Kidney (tissue), 14 donors: ENCODE results near the gene NOTUM. TPM values are rescaled to one million over a fixed set of nuclear protein-coding genes. Genes with fewer than 3 reads are reported as not detected.
A peak's percentile ranks its signal among the peaks of the same experiment; 100 is the strongest.

Experiments
- DNase-seq, 5 donors: peaks; one replicate each; pipeline ENCODE4 v3.0.0-alpha.2; 2013 to 2020
- FAIRE-seq: peaks from 2 replicates; lab custom pipeline; 2012; peaks lifted over from hg19 to GRCh38; lab: Jason Lieb, UNC
- H3K27ac ChIP-seq, 2 donors: one replicate each; pipeline ENCODE4 v1.7.0; 2013; ENCODE audit warnings: low read depth in 2 of 2, low read length in 2 of 2, inconsistent platforms in 1 of 2
- H3K27me3 ChIP-seq: one replicate; pipeline ENCODE4 v1.7.1; 2013; ENCODE audit warnings: low read length, inconsistent platforms; ENCODE audit not compliant: control insufficient read depth, insufficient read depth
- H3K36me3 ChIP-seq, 3 donors: one replicate each; pipeline versions ENCODE4 v1.7.0 to v1.7.1; 2013; ENCODE audit warnings: low read length in 3 of 3, control low read depth in 1 of 3, inconsistent platforms in 1 of 3; ENCODE audit not compliant: insufficient read depth in 3 of 3, control insufficient read depth in 2 of 3
- H3K4me1 ChIP-seq, 3 donors: one replicate each; pipeline versions ENCODE4 v1.7.0 to v1.7.1; 2013; ENCODE audit warnings: low read length in 3 of 3, inconsistent platforms in 1 of 3, low read depth in 1 of 3; ENCODE audit not compliant: control insufficient read depth in 2 of 3, insufficient read depth in 2 of 3
- H3K4me3 ChIP-seq, 3 donors: one replicate each; pipeline versions ENCODE4 v1.7.0 to v1.8.1; 2013; ENCODE audit warnings: low read length in 3 of 3, control low read depth in 1 of 3, inconsistent platforms in 1 of 3
- H3K9ac ChIP-seq, 3 donors: one replicate each; pipeline versions ENCODE4 v1.7.0 to v1.7.1; 2013; ENCODE audit warnings: low read length in 3 of 3, control low read depth in 1 of 3, inconsistent platforms in 1 of 3
- H3K9me3 ChIP-seq, 3 donors: one replicate each; pipeline versions ENCODE4 v1.7.0 to v1.7.1; 2013; ENCODE audit warnings: low read length in 3 of 3, control low read depth in 1 of 3, inconsistent platforms in 1 of 3; ENCODE audit not compliant: control insufficient read depth in 2 of 3, insufficient read depth in 1 of 3
- CTCF ChIP-seq: IDR thresholded peaks from 3 replicates; pipeline ENCODE4 v1.5.1; 2012; ENCODE audit warnings: mild to moderate bottlenecking, moderate library complexity, borderline replicate concordance; ENCODE audit not compliant: insufficient read depth; ENCODE audit errors: extremely low read depth
- intact Hi-C: fragments of 100-400 bp; cut with DNase I; formaldehyde crosslinking; loops from one replicate; pipeline ENCODE4 v1.11.1; 2022
- polyA plus RNA-seq: library from polyadenylated mRNA; stranded (reverse); fragments of 350-450 nt; fragmentation: Illumina TruSeq; extraction: RNeasy Lipid Tissue Mini Kit (QIAGEN cat#74804); gene quantifications from one replicate; pipeline ENCODE4 v1.2.3, GENCODE V29; 2014; ENCODE audit warnings: low read depth, low replicate concordance; ENCODE audit not compliant: insufficient read depth
- total RNA-seq: library from RNA; stranded (reverse); fragmentation: NEBNext Ultra II Directional; extraction: Animal tissue kit (Norgen Biotek cat#: 25700); gene quantifications from one replicate; pipeline ENCODE4 v1.2.1, GENCODE V29; 2021
- donor health status: control.
- donor health status: control.
- donor health status: control.
- donor health status: control.
- donor health status: control.
- donor health status: DM: yes; HTN: yes; CAD: no.
- donor health status: Normal renal cell carcinoma (clear cell type).

NOTUM gene
- total and polyA plus RNA-seq, 2 donors from 2014 or later = not detected

- H3K36me3 ChIP-seq = peaks cover 0 to 16% (median 3%) of the 10 kb centered on the region in 3 donors
- TF ChIP-seq CTCF = no peak
Measured at GRCh38 chr17:81904600-81905423, 56.2 kb downstream of the NOTUM start.

GRCh38 chr17:81903896-81904599, 56.9 kb downstream of the NOTUM start:
- no peak for FAIRE-seq

More at GRCh38 chr17:81904600-81905423, 56.2 kb downstream of the NOTUM start:
- DNase-seq = peak in 1 of 5 donors; percentile 64
- H3K9ac ChIP-seq = no peak overlapping the region
- H3K27me3 ChIP-seq = no peaks in the 10 kb centered on the region
- no peak overlapping the region for H3K4me3 ChIP-seq
- no peak overlapping the region for H3K27ac ChIP-seq
- H3K4me1 ChIP-seq = peaks cover 0 to 4% (median 0%) of the 10 kb centered on the region in 3 donors
- no peak for FAIRE-seq
- no peaks in the 10 kb centered on the region for H3K9me3 ChIP-seq
- intact Hi-C loops = no loop called here

GRCh38 chr17:81903415-81903831, 57.6 kb downstream of the NOTUM start:
- no peak overlapping the region for H3K27ac ChIP-seq
- no peaks in the 10 kb centered on the region for H3K9me3 ChIP-seq
- no peak overlapping the region for H3K4me3 ChIP-seq
- no peak for TF ChIP-seq CTCF
- DNase-seq = peak in 1 of 5 donors; percentile 70
- H3K9ac ChIP-seq = no peak overlapping the region
- no peaks in the 10 kb centered on the region for H3K27me3 ChIP-seq
- intact Hi-C loops = no loop called here
- H3K36me3 ChIP-seq = peaks cover under 1 to 20% (median 3%) of the 10 kb centered on the region in 3 donors
- no peak for FAIRE-seq
- peaks cover 0 to 3% (median 0%) of the 10 kb centered on the region in 3 donors for H3K4me1 ChIP-seq

More at GRCh38 chr17:81903896-81904599, 56.9 kb downstream of the NOTUM start:
- TF ChIP-seq CTCF = no peak
- Histone ChIP-seq H3K27me3 (no peaks in the 10 kb centered on the region), H3K27ac (no peak overlapping the region), H3K4me1 (peaks cover 0 to 3% (median 0%) of the 10 kb centered on the region in 3 donors), H3K9me3 (no peaks in the 10 kb centered on the region), H3K36me3 (peaks cover 0 to 19% (median 3%) of the 10 kb centered on the region in 3 donors), H3K4me3 (no peak overlapping the region), H3K9ac (no peak overlapping the region)
- DNase-seq = peak in 1 of 5 donors; percentile 64
- intact Hi-C loops = no loop called here
